ENCODE measurements around the gene NOTUM. TPM values are rescaled to one million over a fixed set of nuclear protein-coding genes. Genes with fewer than 3 reads are reported as not detected.

The NOTUM gene
- total RNA-seq, 4 donors from 2014 or later = not detected

DNA sequence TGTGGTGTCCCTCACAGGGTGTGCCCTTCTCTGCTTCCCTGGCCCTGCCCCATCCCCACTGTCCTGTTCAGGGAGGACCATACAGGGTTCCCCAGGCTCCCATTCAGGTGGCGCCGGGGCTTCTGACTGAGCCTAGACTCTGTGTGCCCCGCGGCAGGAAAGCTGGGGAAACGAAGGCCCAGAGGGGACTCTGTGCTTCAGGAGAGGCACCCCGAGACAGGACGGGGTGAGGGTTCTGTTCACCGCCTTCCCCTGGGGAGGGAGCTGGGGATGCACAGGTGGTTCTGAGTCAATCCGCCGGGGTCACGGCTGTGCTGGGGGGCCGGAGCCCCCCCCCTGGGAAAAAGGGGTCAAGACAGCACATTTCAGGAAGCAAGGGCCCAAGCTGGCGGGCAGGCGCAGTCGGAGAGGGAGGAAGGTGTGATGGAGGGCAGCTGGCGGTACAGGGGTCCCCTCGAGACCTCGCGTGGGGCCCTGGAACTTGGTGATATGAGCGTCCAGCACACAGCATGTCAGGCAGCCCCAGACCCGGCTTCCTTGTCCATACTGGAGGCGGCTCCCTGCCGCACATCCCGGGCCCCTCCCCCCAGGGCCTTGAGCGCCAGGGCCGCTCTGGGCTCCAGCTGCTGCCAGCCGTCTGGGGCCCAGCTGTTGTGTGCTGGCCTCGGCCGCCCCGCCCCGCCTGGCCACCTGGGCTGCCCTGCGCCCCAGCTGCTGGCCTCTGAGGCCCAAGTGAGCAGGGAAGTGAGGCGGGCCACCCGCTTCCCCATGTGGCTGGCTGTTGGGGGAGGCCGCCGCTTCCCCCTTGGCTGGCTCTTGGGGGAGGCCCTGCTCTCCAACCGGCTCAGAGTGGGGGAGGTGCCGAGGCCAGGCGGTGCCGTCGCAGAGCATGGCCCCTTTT, 5.6 kb upstream of the NOTUM start:
- DNase-seq (ENCODE audit: low spot score) = no peak
- no peak for TF ChIP-seq CTCF (IDR thresholded peaks at IDR 0.05)
- no peak for ATAC-seq (ENCODE audit: low FRiP score)

- TF ChIP-seq CTCF (IDR thresholded peaks at IDR 0.05) = no peak
- DNase-seq (ENCODE audit: low spot score) = no peak
- no peak for ATAC-seq (ENCODE audit: low FRiP score)
Measured at GRCh38 chr17:81964081-81964849, 3.3 kb upstream of the NOTUM start.

DNA sequence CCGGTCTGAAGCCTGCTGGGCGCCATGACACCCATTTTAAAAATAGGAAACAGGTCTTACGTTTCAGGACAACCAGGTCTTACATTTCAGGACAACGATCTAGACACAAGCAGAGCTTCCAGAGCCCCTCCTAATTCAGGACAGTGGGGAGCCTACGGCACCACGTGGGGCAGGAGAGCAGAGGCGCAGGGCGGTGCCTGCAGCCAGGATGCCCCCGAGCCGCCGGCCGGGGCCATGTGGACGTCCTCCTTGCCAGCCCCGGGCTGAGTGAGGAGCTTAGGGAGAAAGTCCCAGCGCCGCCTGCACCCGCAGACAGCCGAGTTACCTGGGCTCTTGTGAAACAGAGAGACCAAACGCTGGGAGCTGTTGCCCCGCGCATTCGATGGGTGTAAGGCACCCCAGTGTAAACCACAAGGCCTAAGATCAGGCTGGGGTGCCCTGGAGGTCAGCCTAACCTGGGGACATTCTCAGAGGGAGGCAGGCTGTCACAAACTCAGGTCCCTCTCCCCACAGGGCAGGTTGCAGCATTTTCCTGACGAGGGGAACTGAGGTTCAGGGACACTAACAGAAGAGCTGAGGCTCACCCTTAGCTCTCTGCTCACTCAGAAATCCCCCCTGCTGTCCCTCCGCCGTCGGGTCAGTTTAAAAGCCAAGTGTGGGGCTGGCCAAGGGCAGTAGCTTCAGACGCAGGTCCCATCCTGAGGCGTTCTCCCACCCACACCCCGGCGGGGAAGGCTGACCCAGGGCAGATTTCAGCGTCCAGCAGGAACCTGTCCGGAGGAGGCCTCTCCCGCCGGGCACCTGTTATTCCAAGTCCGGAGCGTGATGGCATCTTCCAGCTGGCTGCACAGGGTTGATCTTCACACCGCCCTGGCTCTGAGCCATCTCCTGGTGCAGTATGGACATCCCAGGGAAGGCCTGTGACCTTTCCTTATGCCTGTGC, 1.8 kb upstream of the NOTUM start:
- ATAC-seq (ENCODE audit: low FRiP score) (no peak), DNase-seq (ENCODE audit: low spot score) (no peak)
- no peak for TF ChIP-seq CTCF (IDR thresholded peaks at IDR 0.05)

DNA sequence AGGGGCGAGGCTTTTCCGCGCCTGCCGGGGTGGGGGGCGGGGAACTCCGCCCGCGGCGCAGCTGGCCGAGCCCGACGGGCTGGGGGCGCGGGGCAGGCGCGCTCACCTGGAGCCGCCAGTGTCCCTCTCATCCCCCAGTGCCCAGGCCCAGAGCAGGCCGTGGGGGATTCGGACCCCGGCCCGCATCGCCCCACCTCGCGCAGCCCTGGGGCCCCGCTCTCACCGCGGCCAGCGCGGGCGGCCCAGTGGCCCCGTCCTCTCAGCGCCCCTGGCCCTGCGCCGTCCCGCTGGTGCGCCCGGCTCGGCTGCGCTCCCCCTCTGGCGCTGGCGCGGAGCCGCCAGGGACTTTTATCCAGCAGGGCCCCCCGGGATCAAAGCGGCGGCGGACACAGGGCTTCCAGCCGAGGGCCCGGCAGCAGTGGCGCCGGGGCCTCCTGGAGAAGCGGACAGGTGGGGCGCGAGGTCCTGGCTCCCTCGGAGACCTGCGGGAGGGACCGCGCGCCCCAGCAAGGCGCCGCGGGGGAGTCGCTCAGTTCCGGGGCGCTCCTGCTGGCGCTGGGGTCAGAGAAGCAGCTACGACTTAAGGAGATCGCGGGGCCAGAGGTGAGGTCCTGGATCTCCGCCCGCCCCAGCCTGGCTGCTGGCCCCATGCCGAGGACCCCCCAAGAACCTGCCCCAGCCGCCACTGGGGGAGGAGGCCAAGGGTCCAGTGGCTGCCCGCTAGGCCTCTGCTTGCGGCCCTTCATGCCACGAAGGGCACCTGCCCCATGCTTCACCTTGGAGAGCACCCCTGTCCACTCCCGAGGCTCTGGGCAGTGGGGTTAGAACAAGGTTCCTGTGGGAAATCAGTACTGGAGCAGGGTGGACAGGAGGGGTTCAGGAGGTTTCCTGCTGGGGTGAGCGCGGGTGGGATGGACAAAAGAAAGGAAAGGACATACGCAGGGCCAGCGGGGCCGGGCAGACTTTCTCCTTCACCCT, 823 bp upstream of the NOTUM start:
- no peak for TF ChIP-seq CTCF (IDR thresholded peaks at IDR 0.05)

GRCh38 chr17:81960130-81960958, 643 bp downstream of the NOTUM start:
- ATAC-seq (ENCODE audit: low FRiP score) (no peak), DNase-seq (ENCODE audit: low spot score) (no peak)
- no peak for TF ChIP-seq CTCF (IDR thresholded peaks at IDR 0.05)

More for the DNA sequence above, 823 bp upstream of the NOTUM start:
- ATAC-seq (ENCODE audit: low FRiP score) (no peak), DNase-seq (ENCODE audit: low spot score) (no peak)
